HG03159 (cell line): ENCODE data around the gene THRB.
"Not testable (repeated sequence)": the region's sequence is repeated elsewhere in the genome, so short reads cannot be mapped to it uniquely, and the experiment has no call there.

Experiments used
- ATAC-seq: cut with Tn5 transposase; IDR thresholded peaks from one replicate; pipeline ENCODE4 v1.9.1; 2021; ENCODE audit warnings: mild to moderate bottlenecking, moderate library complexity; ENCODE audit not compliant: unreplicated experiment

Gene THRB

DNA sequence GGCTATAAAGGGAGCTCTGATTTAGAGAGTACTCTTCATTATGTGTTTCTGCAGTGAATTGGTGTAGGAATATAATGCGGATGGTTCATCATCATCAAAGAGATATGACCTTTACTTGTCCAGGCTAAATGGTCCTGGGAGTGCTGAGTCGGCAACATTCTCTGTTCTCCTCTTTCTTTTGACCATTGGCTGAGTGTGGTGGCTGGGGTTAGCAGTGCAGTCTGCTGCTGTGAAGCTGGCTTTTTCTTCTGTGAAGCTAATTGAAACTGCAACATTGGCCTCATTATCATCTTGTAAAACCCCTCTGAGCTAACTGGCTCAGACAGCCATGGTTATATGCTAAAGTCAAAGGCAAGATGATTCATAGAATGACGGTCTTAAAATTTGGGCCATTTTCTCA is 83.8 kb downstream of the THRB start:
- ATAC-seq: no peak

DNA sequence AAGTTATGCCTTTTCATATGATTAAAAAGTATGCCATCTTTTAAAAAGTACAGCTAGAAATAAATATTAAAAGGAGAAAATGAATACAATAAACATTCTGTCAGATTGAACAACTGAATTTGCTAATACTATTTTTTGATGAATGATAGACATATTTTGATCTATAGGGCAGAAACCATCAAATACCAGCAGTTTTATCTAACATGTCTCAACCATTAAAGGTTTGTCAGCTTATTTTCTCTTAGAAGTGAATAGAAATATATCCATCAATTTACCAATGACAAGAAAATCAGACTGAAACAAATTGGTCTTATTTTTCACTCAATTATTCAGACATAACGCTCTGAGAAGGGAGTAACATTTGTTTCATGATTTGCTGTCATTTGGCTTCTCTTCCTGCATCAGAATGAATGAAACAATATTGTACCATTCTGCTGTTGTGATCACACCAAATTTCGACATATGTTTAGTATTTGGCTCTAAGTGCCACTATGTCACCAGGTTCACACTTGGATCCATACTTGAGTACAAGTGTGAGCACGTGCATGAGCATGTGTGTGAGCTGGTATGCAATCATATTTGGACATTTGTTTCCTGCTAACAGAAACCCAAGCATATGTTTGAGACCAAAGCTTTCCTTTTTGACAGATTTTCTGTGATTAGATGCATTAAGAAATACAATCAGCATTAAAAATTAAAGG is 86.5 kb downstream of the THRB start:
- ATAC-seq: no peak

GRCh38 chr3:24406900-24407299 is 87.8 kb downstream of the THRB start:
- no peak for ATAC-seq

GRCh38 chr3:24405057-24405456 is 89.6 kb downstream of the THRB start:
- ATAC-seq: no peak

DNA sequence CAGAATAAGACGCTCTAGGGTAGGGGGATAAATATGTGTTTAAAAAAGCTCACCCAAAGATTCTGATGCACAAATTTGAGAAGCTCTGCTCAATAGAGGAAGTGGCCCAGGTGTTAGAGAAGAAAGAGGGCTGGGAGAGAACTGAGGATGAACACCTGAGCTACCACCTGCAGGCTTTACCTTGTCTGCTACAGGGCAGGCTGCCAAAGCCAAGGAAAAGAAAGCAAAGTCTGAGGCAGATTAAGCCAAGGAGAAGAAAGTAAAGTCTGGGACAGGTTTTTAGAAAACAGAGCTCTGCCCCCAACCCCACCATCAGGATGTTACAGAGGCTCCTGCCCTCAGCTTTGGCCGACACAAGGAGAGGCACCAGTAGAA is 92.9 kb downstream of the THRB start:
- ATAC-seq: no peak

- no peak for ATAC-seq
Observed at GRCh38 chr3:24401090-24401810, 93.4 kb downstream of the THRB start.

- ATAC-seq: no peak
Observed at GRCh38 chr3:24400450-24400849, 94.2 kb downstream of the THRB start.

DNA sequence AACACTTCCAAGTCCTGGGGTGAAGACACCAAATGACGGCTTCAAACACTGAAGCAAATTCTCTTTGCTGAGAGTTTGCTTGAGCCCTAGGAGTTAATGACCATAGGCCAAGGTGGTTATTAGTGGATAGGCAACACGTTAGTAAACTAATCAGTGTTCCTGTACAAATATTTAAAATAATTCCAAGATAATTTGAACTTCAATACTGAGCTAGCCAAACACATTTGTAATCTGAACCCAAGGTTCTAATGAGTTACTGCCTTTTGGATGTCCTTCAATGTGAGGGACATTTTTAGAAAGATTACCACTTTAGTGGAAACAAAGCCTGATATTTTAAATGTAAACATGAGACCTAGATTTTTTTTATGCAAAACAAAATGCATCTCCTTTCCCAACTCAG is 94.6 kb downstream of the THRB start:
- no peak for ATAC-seq

- no peak for ATAC-seq
Observed at GRCh38 chr3:24399614-24400013, 95.0 kb downstream of the THRB start.

- ATAC-seq: not testable (repeated sequence)
Observed at GRCh38 chr3:24398712-24399111, 95.9 kb downstream of the THRB start.

- no peak for ATAC-seq
Observed at GRCh38 chr3:24396338-24396737, 98.3 kb downstream of the THRB start.

- no peak for ATAC-seq
Observed at GRCh38 chr3:24394754-24395153, 99.9 kb downstream of the THRB start.

- no peak for ATAC-seq
Observed at GRCh38 chr3:24393316-24393715, 101.3 kb downstream of the THRB start.

GRCh38 chr3:24390169-24391130 is 104.2 kb downstream of the THRB start:
- no peak for ATAC-seq

DNA sequence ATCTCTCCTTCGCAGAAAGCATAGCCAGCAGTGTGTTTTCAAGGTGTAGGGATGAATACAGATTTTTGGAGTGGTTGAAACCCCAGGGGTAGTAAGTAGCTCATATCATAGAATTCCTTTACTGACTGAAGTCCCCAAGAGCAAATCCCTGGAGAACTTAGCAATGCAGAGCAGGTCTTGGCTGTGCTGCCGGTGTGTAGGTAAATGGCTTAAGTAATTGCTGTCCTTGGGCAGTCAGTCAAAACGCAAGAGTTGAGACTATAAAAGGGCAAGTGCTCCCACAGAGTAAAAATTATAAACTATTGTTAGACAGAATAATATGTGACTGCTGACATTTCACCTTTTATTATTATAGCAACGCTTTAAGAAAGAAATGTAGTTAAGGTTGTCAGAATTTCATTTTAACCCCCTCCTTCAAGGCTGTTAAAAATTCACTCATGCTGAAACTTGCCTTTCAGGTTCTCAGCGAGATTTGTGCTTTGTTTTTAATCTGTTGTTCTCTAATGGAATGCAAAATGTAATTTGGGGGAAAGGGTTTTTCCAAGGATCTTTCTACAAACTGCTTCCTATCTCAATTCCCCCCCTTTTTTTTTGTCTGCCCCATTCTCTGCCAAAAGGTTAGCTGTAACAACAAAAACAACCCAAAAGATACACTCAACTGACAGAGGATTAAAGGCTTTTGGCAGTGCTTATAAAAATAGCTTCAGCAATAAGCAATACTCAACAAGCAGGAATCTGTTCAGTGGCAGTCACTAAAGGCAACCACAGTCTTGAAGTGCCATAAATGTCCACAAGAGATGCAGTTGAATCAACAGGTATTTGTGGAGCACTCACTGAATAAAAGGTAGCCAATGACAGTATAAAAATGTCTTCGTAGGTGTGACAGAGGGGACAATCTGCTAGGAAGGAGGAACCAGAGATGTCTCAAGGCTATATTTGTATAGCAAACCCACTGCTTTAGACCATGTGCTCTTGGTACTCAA is 105.3 kb downstream of the THRB start:
- no peak for ATAC-seq

GRCh38 chr3:24388611-24389010 is 106.0 kb downstream of the THRB start:
- no peak for ATAC-seq

- no peak for ATAC-seq
Observed at GRCh38 chr3:24388159-24388558, 106.5 kb downstream of the THRB start.

- no peak for ATAC-seq
Observed at GRCh38 chr3:24387493-24387892, 107.2 kb downstream of the THRB start.

GRCh38 chr3:24387000-24387399 is 107.7 kb downstream of the THRB start:
- no peak for ATAC-seq

DNA sequence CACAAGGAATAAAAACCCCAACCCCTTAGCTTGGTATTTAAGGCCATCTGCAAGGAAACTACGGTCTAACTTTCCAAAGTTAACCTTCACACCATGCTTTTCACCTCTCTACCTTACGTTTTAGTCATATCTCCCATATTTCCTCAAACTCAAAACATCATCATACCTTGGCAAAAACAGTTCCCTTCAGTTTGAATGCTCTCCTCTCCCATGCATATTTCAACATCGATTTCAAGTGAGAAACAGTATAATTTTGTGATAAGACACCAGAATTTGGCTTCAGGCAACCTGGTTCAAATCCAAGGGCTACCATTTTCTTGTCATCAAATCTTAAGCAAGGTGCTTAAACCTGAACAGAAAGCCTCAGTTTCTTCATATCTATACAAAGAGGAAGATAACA is 108.2 kb downstream of the THRB start:
- no peak for ATAC-seq
